ENCODE data around the gene ARHGAP24. TPM values are rescaled to one million over a fixed set of nuclear protein-coding genes. Genes with fewer than 3 reads are reported as not detected.
"Not testable (repeated sequence)": the region's sequence is repeated elsewhere in the genome, so short reads cannot be mapped to it uniquely, and the experiment has no call there.

Gene ARHGAP24
- total RNA-seq, 2 experiments from 2014 or later = not detected

GRCh38 chr4:85913931-85914694, 439.2 kb downstream of the ARHGAP24 start:
- H3K4me1 Mint-ChIP-seq (ENCODE audit: low read depth) = no peaks in the 10 kb centered on the region

GRCh38 chr4:85915570-85915969, 440.6 kb downstream of the ARHGAP24 start:
- H3K27ac Mint-ChIP-seq; H3K36me3 Mint-ChIP-seq; DNase-seq; POLR2A ChIA-PET; H3K4me1 Mint-ChIP-seq (ENCODE audit: low read depth); intact Hi-C loops (cut with micrococcal nuclease); CTCF ChIA-PET; H3K27me3 Mint-ChIP-seq; H3K9me3 Mint-ChIP-seq; H3K4me3 Mint-ChIP-seq: not testable (repeated sequence)

More at GRCh38 chr4:85913931-85914694, 439.2 kb downstream of the ARHGAP24 start:
- Mint-ChIP-seq H3K27ac (no peak overlapping the region), H3K36me3 (no peaks in the 10 kb centered on the region), H3K4me3 (no peak overlapping the region), H3K27me3 (no peaks in the 10 kb centered on the region), H3K9me3 (peaks cover 6% of the 10 kb centered on the region)
- intact Hi-C loops (cut with micrococcal nuclease) = no loop called here
- CTCF ChIA-PET = no interaction called here
- DNase-seq = no peak
- POLR2A ChIA-PET = no interaction called here

GRCh38 chr4:85919200-85919887, 444.4 kb downstream of the ARHGAP24 start:
- CTCF ChIA-PET = no interaction called here
- Mint-ChIP-seq H3K4me3 (no peak overlapping the region), H3K36me3 (no peaks in the 10 kb centered on the region), H3K4me1 (ENCODE audit: low read depth) (no peaks in the 10 kb centered on the region), H3K9me3 (peaks cover 5% of the 10 kb centered on the region), H3K27ac (no peak overlapping the region), H3K27me3 (no peaks in the 10 kb centered on the region)
- no peak for DNase-seq
- POLR2A ChIA-PET = no interaction called here
- intact Hi-C loops (cut with micrococcal nuclease) = no loop called here

GRCh38 chr4:85925071-85925470, 450.1 kb downstream of the ARHGAP24 start:
- Mint-ChIP-seq H3K4me1 (ENCODE audit: low read depth) (no peaks in the 10 kb centered on the region), H3K36me3 (no peaks in the 10 kb centered on the region), H3K4me3 (no peak overlapping the region), H3K9me3 (no peaks in the 10 kb centered on the region), H3K27me3 (peaks cover 4% of the 10 kb centered on the region), H3K27ac (no peak overlapping the region)
- no peak for DNase-seq
- intact Hi-C loops (cut with micrococcal nuclease) = no loop called here
- POLR2A ChIA-PET = no interaction called here
- CTCF ChIA-PET = no interaction called here

- CTCF ChIA-PET = no interaction called here
- intact Hi-C loops (cut with micrococcal nuclease) = no loop called here
- H3K36me3 Mint-ChIP-seq = no peaks in the 10 kb centered on the region
- POLR2A ChIA-PET = no interaction called here
- H3K27ac Mint-ChIP-seq = no peak overlapping the region
- H3K27me3 Mint-ChIP-seq = peaks cover 4% of the 10 kb centered on the region
- DNase-seq = no peak
- H3K4me3 Mint-ChIP-seq = no peak overlapping the region
- no peaks in the 10 kb centered on the region for H3K9me3 Mint-ChIP-seq
- no peaks in the 10 kb centered on the region for H3K4me1 Mint-ChIP-seq (ENCODE audit: low read depth)
These were observed 454.0 kb downstream of the ARHGAP24 start for GRCh38 chr4:85928775-85929591.

- intact Hi-C loops (cut with micrococcal nuclease) = no loop called here
- Mint-ChIP-seq H3K27me3 (peaks cover 4% of the 10 kb centered on the region), H3K27ac (no peak overlapping the region), H3K36me3 (no peaks in the 10 kb centered on the region), H3K4me1 (ENCODE audit: low read depth) (no peaks in the 10 kb centered on the region), H3K9me3 (no peaks in the 10 kb centered on the region), H3K4me3 (no peak overlapping the region)
- ChIA-PET CTCF (no interaction called here), POLR2A (no interaction called here)
- DNase-seq = no peak
These were observed 455.2 kb downstream of the ARHGAP24 start for GRCh38 chr4:85929961-85930665.

GRCh38 chr4:85932500-85933290, 457.7 kb downstream of the ARHGAP24 start:
- no peak overlapping the region for H3K27ac Mint-ChIP-seq
- H3K4me3 Mint-ChIP-seq = no peak overlapping the region
- ChIA-PET CTCF (no interaction called here), POLR2A (no interaction called here)
- intact Hi-C loops (cut with micrococcal nuclease) = no loop called here
- H3K27me3 Mint-ChIP-seq = peaks cover 4% of the 10 kb centered on the region
- H3K9me3 Mint-ChIP-seq = no peaks in the 10 kb centered on the region
- no peaks in the 10 kb centered on the region for H3K36me3 Mint-ChIP-seq
- no peaks in the 10 kb centered on the region for H3K4me1 Mint-ChIP-seq (ENCODE audit: low read depth)
- no peak for DNase-seq

- Mint-ChIP-seq H3K4me1 (ENCODE audit: low read depth) (no peaks in the 10 kb centered on the region), H3K4me3 (no peak overlapping the region), H3K27ac (no peak overlapping the region), H3K36me3 (no peaks in the 10 kb centered on the region), H3K9me3 (no peaks in the 10 kb centered on the region), H3K27me3 (peaks cover 4% of the 10 kb centered on the region)
- ChIA-PET CTCF (no interaction called here), POLR2A (no interaction called here)
- intact Hi-C loops (cut with micrococcal nuclease) = no loop called here
- DNase-seq = no peak
These were observed 458.3 kb downstream of the ARHGAP24 start for GRCh38 chr4:85933291-85933640.

GRCh38 chr4:85937507-85937906, 462.6 kb downstream of the ARHGAP24 start:
- POLR2A ChIA-PET = no interaction called here
- Mint-ChIP-seq H3K4me1 (ENCODE audit: low read depth) (no peaks in the 10 kb centered on the region), H3K27ac (no peak overlapping the region), H3K36me3 (no peaks in the 10 kb centered on the region), H3K4me3 (no peak overlapping the region), H3K27me3 (no peaks in the 10 kb centered on the region), H3K9me3 (no peaks in the 10 kb centered on the region)
- intact Hi-C loops (cut with micrococcal nuclease) = no loop called here
- no peak for DNase-seq
- CTCF ChIA-PET = no interaction called here

- Mint-ChIP-seq H3K4me1 (ENCODE audit: low read depth) (no peaks in the 10 kb centered on the region), H3K27me3 (no peaks in the 10 kb centered on the region), H3K27ac (no peak overlapping the region), H3K9me3 (no peaks in the 10 kb centered on the region), H3K4me3 (no peak overlapping the region), H3K36me3 (no peaks in the 10 kb centered on the region)
- CTCF ChIA-PET = interaction anchor here (0.6 kb wide), 1 partner anchor 159 kb away, joined by 4 read pairs; no protein-coding TSS in a partner anchor
- POLR2A ChIA-PET = no interaction called here
- intact Hi-C loops (cut with micrococcal nuclease) = no loop called here
- DNase-seq = no peak
These were observed 463.1 kb downstream of the ARHGAP24 start for GRCh38 chr4:85938062-85938461.

GRCh38 chr4:85938902-85939301, 464.0 kb downstream of the ARHGAP24 start:
- no peak overlapping the region for H3K27ac Mint-ChIP-seq
- ChIA-PET CTCF (interaction anchor here (0.6 kb wide), 1 partner anchor 160 kb away, joined by 4 read pairs; no protein-coding TSS in a partner anchor), POLR2A (no interaction called here)
- H3K36me3 Mint-ChIP-seq = no peaks in the 10 kb centered on the region
- H3K4me1 Mint-ChIP-seq (ENCODE audit: low read depth) = no peaks in the 10 kb centered on the region
- no peak overlapping the region for H3K4me3 Mint-ChIP-seq
- DNase-seq = no peak
- intact Hi-C loops (cut with micrococcal nuclease) = no loop called here
- H3K9me3 Mint-ChIP-seq = peaks cover under 1% of the 10 kb centered on the region
- no peaks in the 10 kb centered on the region for H3K27me3 Mint-ChIP-seq
